ENCODE measurements around the gene FYB1. TPM values are rescaled to one million over a fixed set of nuclear protein-coding genes. Genes with fewer than 3 reads are reported as not detected.
A peak's percentile ranks its signal among the peaks of the same experiment; 100 is the strongest.

The FYB1 gene
- 100 to 1,000 TPM; 129 TPM for total RNA-seq

GRCh38 chr5:39219437-39219836, at the start of gene FYB1:
FYB1 (minus strand) TSS chr5:39219563; CDS start chr5:39202960, 16,603 bp downstream.
- intact Hi-C loops (cut with micrococcal nuclease): loop anchor here (5.0 to 10.0 kb wide), 5 partner anchors 133 to 1055 kb away; partner anchors contain the start of gene OSMR
- CTCF ChIA-PET: interaction anchor here (0.9 to 12.8 kb wide), 6 partner anchors 12 to 227 kb away, joined by 3 to 317 read pairs (median 6); no protein-coding TSS in a partner anchor
- Mint-ChIP-seq H3K27ac (peak within 1 kb of the TSS; percentile 30), H3K27me3 (ENCODE audit: low read depth) (no peaks in the 10 kb centered on the region), H3K9me3 (no peaks in the 10 kb centered on the region), H3K36me3 (ENCODE audit: low read depth) (no peaks in the 10 kb centered on the region), H3K4me3 (no peak within 1 kb of the TSS), H3K4me1 (ENCODE audit: low read depth) (peaks cover 67% of the 10 kb centered on the region)
- no peak for DNase-seq

GRCh38 chr5:39267186-39267585, 47.8 kb upstream of the FYB1 start:
- Mint-ChIP-seq H3K4me3 (no peak overlapping the region), H3K36me3 (ENCODE audit: low read depth) (no peaks in the 10 kb centered on the region), H3K27ac (no peak overlapping the region), H3K9me3 (no peaks in the 10 kb centered on the region), H3K27me3 (ENCODE audit: low read depth) (no peaks in the 10 kb centered on the region), H3K4me1 (ENCODE audit: low read depth) (peaks cover 10% of the 10 kb centered on the region)
- CTCF ChIA-PET: interaction anchor here (3.5 kb wide), 1 partner anchor 16 kb away, joined by 13 read pairs; no protein-coding TSS in a partner anchor
- no peak for DNase-seq
- intact Hi-C loops (cut with micrococcal nuclease): no loop called here

- CTCF ChIA-PET: interaction anchor here (0.7 to 3.5 kb wide), 3 partner anchors 17 to 49 kb away, joined by 3 to 13 read pairs (median 4); no protein-coding TSS in a partner anchor
- no peaks in the 10 kb centered on the region for H3K36me3 Mint-ChIP-seq (ENCODE audit: low read depth)
- no peak overlapping the region for H3K27ac Mint-ChIP-seq
- DNase-seq: no peak
- H3K4me3 Mint-ChIP-seq: no peak overlapping the region
- intact Hi-C loops (cut with micrococcal nuclease): no loop called here
- H3K4me1 Mint-ChIP-seq (ENCODE audit: low read depth): peaks cover 6% of the 10 kb centered on the region
- no peaks in the 10 kb centered on the region for H3K27me3 Mint-ChIP-seq (ENCODE audit: low read depth)
- H3K9me3 Mint-ChIP-seq: no peaks in the 10 kb centered on the region
Measured at GRCh38 chr5:39266442-39266841, 47.1 kb upstream of the FYB1 start.

GRCh38 chr5:39264528-39264927, 45.2 kb upstream of the FYB1 start:
- Mint-ChIP-seq H3K27ac (no peak overlapping the region), H3K4me3 (no peak overlapping the region), H3K4me1 (ENCODE audit: low read depth) (peaks cover 6% of the 10 kb centered on the region), H3K36me3 (ENCODE audit: low read depth) (no peaks in the 10 kb centered on the region), H3K9me3 (no peaks in the 10 kb centered on the region), H3K27me3 (ENCODE audit: low read depth) (no peaks in the 10 kb centered on the region)
- CTCF ChIA-PET: interaction anchor here (0.7 to 3.5 kb wide), 8 partner anchors 9 to 47 kb away, joined by 3 to 13 read pairs (median 4); no protein-coding TSS in a partner anchor
- intact Hi-C loops (cut with micrococcal nuclease): no loop called here
- no peak for DNase-seq

- peaks cover 6% of the 10 kb centered on the region for H3K4me1 Mint-ChIP-seq (ENCODE audit: low read depth)
Measured at GRCh38 chr5:39262981-39263380, 43.6 kb upstream of the FYB1 start.

GRCh38 chr5:39260095-39260494, 40.7 kb upstream of the FYB1 start:
- CTCF ChIA-PET: interaction anchor here (1.0 to 1.3 kb wide), 2 partner anchors 23 to 42 kb away, joined by 5 to 6 read pairs; no protein-coding TSS in a partner anchor
- H3K9me3 Mint-ChIP-seq: no peaks in the 10 kb centered on the region

More at GRCh38 chr5:39262981-39263380, 43.6 kb upstream of the FYB1 start:
- no peak for DNase-seq
- Mint-ChIP-seq H3K4me3 (no peak overlapping the region), H3K27me3 (ENCODE audit: low read depth) (no peaks in the 10 kb centered on the region), H3K9me3 (no peaks in the 10 kb centered on the region), H3K27ac (no peak overlapping the region), H3K36me3 (ENCODE audit: low read depth) (no peaks in the 10 kb centered on the region)
- intact Hi-C loops (cut with micrococcal nuclease): no loop called here
- CTCF ChIA-PET: no interaction called here

GRCh38 chr5:39257554-39257953, 38.2 kb upstream of the FYB1 start:
- no peaks in the 10 kb centered on the region for H3K27me3 Mint-ChIP-seq (ENCODE audit: low read depth)
- H3K4me1 Mint-ChIP-seq (ENCODE audit: low read depth): peaks cover 16% of the 10 kb centered on the region
- intact Hi-C loops (cut with micrococcal nuclease): no loop called here
- CTCF ChIA-PET: interaction anchor here (0.6 to 4.2 kb wide), 4 partner anchors 26 to 46 kb away, joined by 4 to 11 read pairs (median 6); no protein-coding TSS in a partner anchor
- H3K36me3 Mint-ChIP-seq (ENCODE audit: low read depth): no peaks in the 10 kb centered on the region
- H3K9me3 Mint-ChIP-seq: no peaks in the 10 kb centered on the region
- no peak for DNase-seq
- no peak overlapping the region for H3K4me3 Mint-ChIP-seq
- no peak overlapping the region for H3K27ac Mint-ChIP-seq

More at GRCh38 chr5:39260095-39260494, 40.7 kb upstream of the FYB1 start:
- H3K36me3 Mint-ChIP-seq (ENCODE audit: low read depth): no peaks in the 10 kb centered on the region
- DNase-seq: no peak
- H3K27ac Mint-ChIP-seq: no peak overlapping the region
- intact Hi-C loops (cut with micrococcal nuclease): no loop called here
- peaks cover 22% of the 10 kb centered on the region for H3K4me1 Mint-ChIP-seq (ENCODE audit: low read depth)
- H3K27me3 Mint-ChIP-seq (ENCODE audit: low read depth): no peaks in the 10 kb centered on the region
- H3K4me3 Mint-ChIP-seq: no peak overlapping the region

- H3K27me3 Mint-ChIP-seq (ENCODE audit: low read depth): no peaks in the 10 kb centered on the region
- H3K4me3 Mint-ChIP-seq: no peak overlapping the region
- CTCF ChIA-PET: interaction anchor here (0.8 to 4.2 kb wide), 4 partner anchors 8 to 44 kb away, joined by 3 to 11 read pairs (median 6); no protein-coding TSS in a partner anchor
- DNase-seq: peak; percentile 20
- no peak overlapping the region for H3K27ac Mint-ChIP-seq
- no peaks in the 10 kb centered on the region for H3K9me3 Mint-ChIP-seq
- H3K36me3 Mint-ChIP-seq (ENCODE audit: low read depth): no peaks in the 10 kb centered on the region
- H3K4me1 Mint-ChIP-seq (ENCODE audit: low read depth): peaks cover 16% of the 10 kb centered on the region
- intact Hi-C loops (cut with micrococcal nuclease): loop anchor here (1.0 kb wide), 2 partner anchors 19 to 25 kb away; no protein-coding TSS in a partner anchor
Measured at GRCh38 chr5:39256477-39257235, 37.3 kb upstream of the FYB1 start.

- Mint-ChIP-seq H3K4me3 (no peak overlapping the region), H3K9me3 (no peaks in the 10 kb centered on the region), H3K36me3 (ENCODE audit: low read depth) (no peaks in the 10 kb centered on the region), H3K27me3 (ENCODE audit: low read depth) (no peaks in the 10 kb centered on the region), H3K27ac (no peak overlapping the region), H3K4me1 (ENCODE audit: low read depth) (peaks cover 16% of the 10 kb centered on the region)
- DNase-seq: no peak
- intact Hi-C loops (cut with micrococcal nuclease): no loop called here
- CTCF ChIA-PET: interaction anchor here (1.5 to 4.2 kb wide), 4 partner anchors 10 to 39 kb away, joined by 3 to 11 read pairs (median 6); partner anchors contain the start of gene FYB1
Measured at GRCh38 chr5:39255406-39255805, 36.0 kb upstream of the FYB1 start.

GRCh38 chr5:39254671-39255070, 35.3 kb upstream of the FYB1 start:
- peaks cover 3% of the 10 kb centered on the region for H3K9me3 Mint-ChIP-seq
- CTCF ChIA-PET: interaction anchor here (1.5 to 4.2 kb wide), 2 partner anchors 35 to 38 kb away, joined by 5 to 11 read pairs; partner anchors contain the start of gene FYB1

GRCh38 chr5:39253196-39253595, 33.8 kb upstream of the FYB1 start:
- CTCF ChIA-PET: no interaction called here
- H3K4me3 Mint-ChIP-seq: no peak overlapping the region
- H3K27ac Mint-ChIP-seq: no peak overlapping the region

More at GRCh38 chr5:39254671-39255070, 35.3 kb upstream of the FYB1 start:
- Mint-ChIP-seq H3K27ac (no peak overlapping the region), H3K27me3 (ENCODE audit: low read depth) (no peaks in the 10 kb centered on the region), H3K36me3 (ENCODE audit: low read depth) (no peaks in the 10 kb centered on the region), H3K4me1 (ENCODE audit: low read depth) (peaks cover 16% of the 10 kb centered on the region), H3K4me3 (no peak overlapping the region)
- intact Hi-C loops (cut with micrococcal nuclease): no loop called here
- DNase-seq: no peak

GRCh38 chr5:39249564-39250274, 30.4 kb upstream of the FYB1 start:
- Mint-ChIP-seq H3K9me3 (peaks cover 3% of the 10 kb centered on the region), H3K4me1 (ENCODE audit: low read depth) (peaks cover 4% of the 10 kb centered on the region), H3K27ac (no peak overlapping the region), H3K4me3 (no peak overlapping the region), H3K36me3 (ENCODE audit: low read depth) (peaks cover 1% of the 10 kb centered on the region), H3K27me3 (ENCODE audit: low read depth) (no peaks in the 10 kb centered on the region)
- no peak for DNase-seq
- CTCF ChIA-PET: interaction anchor here (1.0 to 1.8 kb wide), 2 partner anchors 32 to 102 kb away, joined by 3 to 4 read pairs; no protein-coding TSS in a partner anchor
- intact Hi-C loops (cut with micrococcal nuclease): no loop called here

More at GRCh38 chr5:39253196-39253595, 33.8 kb upstream of the FYB1 start:
- no peak for DNase-seq
- H3K4me1 Mint-ChIP-seq (ENCODE audit: low read depth): peaks cover 20% of the 10 kb centered on the region
- peaks cover 1% of the 10 kb centered on the region for H3K36me3 Mint-ChIP-seq (ENCODE audit: low read depth)
- peaks cover 3% of the 10 kb centered on the region for H3K9me3 Mint-ChIP-seq
- H3K27me3 Mint-ChIP-seq (ENCODE audit: low read depth): no peaks in the 10 kb centered on the region
- intact Hi-C loops (cut with micrococcal nuclease): no loop called here

Measured in activated naive CD4-positive, alpha-beta T cell treated with anti-CD3 and anti-CD28 coated beads for 36 hours (primary cell).